ENCODE measurements around the gene HYOU1. TPM values are rescaled to one million over a fixed set of nuclear protein-coding genes. Genes with fewer than 3 reads are reported as not detected.

Gene HYOU1
- total RNA-seq, 2 experiments from 2014 or later, result 133 to 135 TPM

GRCh38 chr11:119027561-119028345, 29.3 kb downstream of the HYOU1 start:
- no peak for ATAC-seq
- Mint-ChIP-seq H3K36me3 (ENCODE audit: low read depth) (peaks cover 37% of the 10 kb centered on the region), H3K4me3 (no peak overlapping the region), H3K27ac (no peak overlapping the region), H3K4me1 (ENCODE audit: low read depth) (peaks cover 40% of the 10 kb centered on the region), H3K27me3 (ENCODE audit: low read depth) (no peaks in the 10 kb centered on the region), H3K9me3 (ENCODE audit: insufficient read depth) (no peaks in the 10 kb centered on the region)
- CTCF ChIA-PET, result no interaction called here
- DNase-seq, result no peak
- POLR2A ChIA-PET, result interaction anchor here (0.6 to 2.7 kb wide), 4 partner anchors 10 to 141 kb away, joined by 3 to 18 read pairs (median 4); partner anchors contain the start of genes RPS25 and TRAPPC4

- no peaks in the 10 kb centered on the region for H3K9me3 Mint-ChIP-seq (ENCODE audit: insufficient read depth)
- CTCF ChIA-PET, result no interaction called here
- peaks cover 40% of the 10 kb centered on the region for H3K4me1 Mint-ChIP-seq (ENCODE audit: low read depth)
- no peak for DNase-seq
- H3K4me3 Mint-ChIP-seq, result no peak overlapping the region
- H3K27me3 Mint-ChIP-seq (ENCODE audit: low read depth), result no peaks in the 10 kb centered on the region
- peaks cover 43% of the 10 kb centered on the region for H3K36me3 Mint-ChIP-seq (ENCODE audit: low read depth)
- ATAC-seq, result no peak
- no peak overlapping the region for H3K27ac Mint-ChIP-seq
- POLR2A ChIA-PET, result interaction anchor here (1.1 to 2.7 kb wide), 3 partner anchors 9 to 30 kb away, joined by 3 to 18 read pairs (median 4); partner anchors contain the start of genes RPS25 and TRAPPC4
Measured at GRCh38 chr11:119026970-119027369, 30.0 kb downstream of the HYOU1 start.

GRCh38 chr11:119025978-119026766, 30.8 kb downstream of the HYOU1 start:
- no peak overlapping the region for H3K27ac Mint-ChIP-seq
- H3K27me3 Mint-ChIP-seq (ENCODE audit: low read depth), result no peaks in the 10 kb centered on the region
- peaks cover 43% of the 10 kb centered on the region for H3K4me1 Mint-ChIP-seq (ENCODE audit: low read depth)
- DNase-seq (no peak), ATAC-seq (no peak)
- ChIA-PET POLR2A (interaction anchor here (1.0 to 2.7 kb wide), 3 partner anchors 8 to 68 kb away, joined by 3 to 18 read pairs (median 4); partner anchors contain the start of genes RPS25 and TRAPPC4), CTCF (no interaction called here)
- no peaks in the 10 kb centered on the region for H3K9me3 Mint-ChIP-seq (ENCODE audit: insufficient read depth)
- H3K4me3 Mint-ChIP-seq, result no peak overlapping the region
- peaks cover 51% of the 10 kb centered on the region for H3K36me3 Mint-ChIP-seq (ENCODE audit: low read depth)

- Mint-ChIP-seq H3K4me1 (ENCODE audit: low read depth) (peaks cover 47% of the 10 kb centered on the region), H3K27ac (peak overlapping the region; percentile 53), H3K4me3 (no peak overlapping the region), H3K36me3 (ENCODE audit: low read depth) (peaks cover 53% of the 10 kb centered on the region), H3K27me3 (ENCODE audit: low read depth) (no peaks in the 10 kb centered on the region), H3K9me3 (ENCODE audit: insufficient read depth) (no peaks in the 10 kb centered on the region)
- ATAC-seq (no peak), DNase-seq (no peak)
- ChIA-PET CTCF (no interaction called here), POLR2A (interaction anchor here (1.0 kb wide), 1 partner anchor 69 kb away, joined by 3 read pairs; no protein-coding TSS in a partner anchor)
Measured at GRCh38 chr11:119025541-119025940, 31.5 kb downstream of the HYOU1 start.

GRCh38 chr11:119025099-119025473, 31.9 kb downstream of the HYOU1 start:
- Mint-ChIP-seq H3K9me3 (ENCODE audit: insufficient read depth) (no peaks in the 10 kb centered on the region), H3K36me3 (ENCODE audit: low read depth) (peaks cover 54% of the 10 kb centered on the region), H3K4me3 (no peak overlapping the region), H3K27me3 (ENCODE audit: low read depth) (no peaks in the 10 kb centered on the region), H3K27ac (no peak overlapping the region), H3K4me1 (ENCODE audit: low read depth) (peaks cover 52% of the 10 kb centered on the region)
- CTCF ChIA-PET, result no interaction called here
- POLR2A ChIA-PET, result interaction anchor here (0.6 to 1.0 kb wide), 2 partner anchors 26 to 69 kb away, joined by 3 read pairs; no protein-coding TSS in a partner anchor
- ATAC-seq (no peak), DNase-seq (no peak)

- POLR2A ChIA-PET, result interaction anchor here (0.6 kb wide), 1 partner anchor 25 kb away, joined by 3 read pairs; no protein-coding TSS in a partner anchor
- H3K36me3 Mint-ChIP-seq (ENCODE audit: low read depth), result peaks cover 59% of the 10 kb centered on the region
Measured at GRCh38 chr11:119024430-119025098, 32.4 kb downstream of the HYOU1 start.

DNA sequence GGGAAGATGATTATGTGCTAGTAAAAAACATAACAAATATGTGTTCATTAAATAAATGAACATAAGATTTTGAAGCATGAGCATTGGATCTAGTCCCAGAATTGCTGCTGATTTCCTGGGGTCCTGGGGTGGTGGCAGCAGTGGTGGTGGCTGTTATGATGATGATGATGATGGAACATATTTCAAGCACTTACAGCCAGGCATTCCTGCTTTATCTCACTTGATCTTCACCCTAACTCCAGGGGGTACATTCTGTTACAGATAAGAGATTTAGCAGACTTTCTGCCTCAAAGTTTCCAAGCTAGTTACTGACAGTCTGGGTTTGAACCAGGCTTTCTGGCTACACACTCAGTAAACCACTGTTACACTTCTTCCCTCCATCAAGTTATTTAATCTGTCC, 33.3 kb downstream of the HYOU1 start:
- no peaks in the 10 kb centered on the region for H3K9me3 Mint-ChIP-seq (ENCODE audit: insufficient read depth)
- H3K27me3 Mint-ChIP-seq (ENCODE audit: low read depth), result no peaks in the 10 kb centered on the region
- peaks cover 45% of the 10 kb centered on the region for H3K4me1 Mint-ChIP-seq (ENCODE audit: low read depth)
- H3K27ac Mint-ChIP-seq, result peak overlapping the region; percentile 50
- no peak for ATAC-seq
- no peak for DNase-seq
- ChIA-PET CTCF (no interaction called here), POLR2A (no interaction called here)
- no peak overlapping the region for H3K4me3 Mint-ChIP-seq
- H3K36me3 Mint-ChIP-seq (ENCODE audit: low read depth), result peaks cover 57% of the 10 kb centered on the region

More at GRCh38 chr11:119024430-119025098, 32.4 kb downstream of the HYOU1 start:
- ATAC-seq, result no peak
- Mint-ChIP-seq H3K4me1 (ENCODE audit: low read depth) (peaks cover 53% of the 10 kb centered on the region), H3K27ac (no peak overlapping the region), H3K4me3 (no peak overlapping the region), H3K27me3 (ENCODE audit: low read depth) (no peaks in the 10 kb centered on the region), H3K9me3 (ENCODE audit: insufficient read depth) (no peaks in the 10 kb centered on the region)
- CTCF ChIA-PET, result no interaction called here
- no peak for DNase-seq

- H3K4me3 Mint-ChIP-seq, result no peak overlapping the region
- no peaks in the 10 kb centered on the region for H3K27me3 Mint-ChIP-seq (ENCODE audit: low read depth)
- no peaks in the 10 kb centered on the region for H3K9me3 Mint-ChIP-seq (ENCODE audit: insufficient read depth)
- DNase-seq (no peak), ATAC-seq (no peak)
- ChIA-PET CTCF (interaction anchor here (2.0 kb wide), 1 partner anchor 10 kb away, joined by 7 read pairs; the partner anchor contains the start of gene SLC37A4), POLR2A (no interaction called here)
- H3K36me3 Mint-ChIP-seq (ENCODE audit: low read depth), result peaks cover 72% of the 10 kb centered on the region
- H3K27ac Mint-ChIP-seq, result no peak overlapping the region
- H3K4me1 Mint-ChIP-seq (ENCODE audit: low read depth), result peaks cover 48% of the 10 kb centered on the region
Measured at GRCh38 chr11:119021631-119022030, 35.4 kb downstream of the HYOU1 start.

DNA sequence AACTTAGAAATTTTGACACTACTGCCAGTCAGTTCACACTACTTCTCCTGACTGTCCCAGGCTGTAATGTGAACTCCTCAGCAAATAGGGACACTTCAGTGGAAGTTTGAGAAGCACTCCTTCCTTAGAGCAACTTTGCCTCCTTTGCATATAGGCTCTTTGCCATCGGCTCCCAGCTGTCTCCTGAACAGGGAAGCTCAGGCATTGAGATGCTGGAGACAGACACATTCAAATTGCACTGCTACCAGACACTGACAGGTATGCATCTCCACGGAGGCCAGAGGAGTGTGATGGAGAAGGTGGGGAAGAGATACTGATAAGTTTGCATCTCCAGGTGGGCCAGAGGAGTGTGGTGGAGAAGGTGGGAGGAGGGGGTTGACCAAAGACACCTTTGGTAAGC, 37.0 kb downstream of the HYOU1 start:
- H3K27me3 Mint-ChIP-seq (ENCODE audit: low read depth), result no peaks in the 10 kb centered on the region
- DNase-seq, result no peak
- POLR2A ChIA-PET, result interaction anchor here (0.9 to 4.1 kb wide), 8 partner anchors 7 to 229 kb away, joined by 3 to 37 read pairs (median 18); partner anchors contain the start of genes CENATAC, DDX6, DPAGT1 and HYOU1
- CTCF ChIA-PET, result interaction anchor here (0.9 to 2.5 kb wide), 3 partner anchors 9 to 22 kb away, joined by 3 to 12 read pairs (median 9); partner anchors contain the start of genes CENATAC and SLC37A4
- no peak for ATAC-seq
- no peaks in the 10 kb centered on the region for H3K9me3 Mint-ChIP-seq (ENCODE audit: insufficient read depth)
- peaks cover 58% of the 10 kb centered on the region for H3K4me1 Mint-ChIP-seq (ENCODE audit: low read depth)
- peak overlapping the region; percentile 100 for H3K27ac Mint-ChIP-seq
- peaks cover 79% of the 10 kb centered on the region for H3K36me3 Mint-ChIP-seq (ENCODE audit: low read depth)
- H3K4me3 Mint-ChIP-seq, result peak overlapping the region; percentile 99

- Mint-ChIP-seq H3K36me3 (ENCODE audit: low read depth) (peaks cover 77% of the 10 kb centered on the region), H3K4me3 (peak within 1 kb of the TSS; percentile 99), H3K27me3 (ENCODE audit: low read depth) (no peaks in the 10 kb centered on the region), H3K27ac (peak within 1 kb of the TSS; percentile 100), H3K9me3 (ENCODE audit: insufficient read depth) (no peaks in the 10 kb centered on the region), H3K4me1 (ENCODE audit: low read depth) (peaks cover 48% of the 10 kb centered on the region)
- CTCF ChIA-PET, result interaction anchor here (0.7 to 2.5 kb wide), 6 partner anchors 13 to 92 kb away, joined by 3 to 12 read pairs (median 4); partner anchors contain the start of genes BCL9L, CENATAC and SLC37A4
- peak; percentile 98 for DNase-seq
- POLR2A ChIA-PET, result interaction anchor here (0.6 to 4.1 kb wide), 17 partner anchors 9 to 278 kb away, joined by 3 to 37 read pairs (median 4); partner anchors contain the start of genes CENATAC, DDX6, HYOU1 and SLC37A4
- ATAC-seq, result peak; percentile 93
Measured at GRCh38 chr11:119018074-119018938, 38.7 kb downstream of the HYOU1 start, which contains the start of the genes RPS25 and TRAPPC4. RPS25 (minus strand) TSS chr11:119018343; CDS start chr11:119018284, 59 bp downstream. TRAPPC4 (plus strand) TSS chr11:119018766; CDS start chr11:119018796, 30 bp downstream.
